HEK293 (cell line): ENCODE data around the gene ATG101.
A peak's percentile ranks its signal among the peaks of the same experiment; 100 is the strongest.

ENCODE experiments used
- CTCF ChIA-PET: fragments of 350-600 bp; formaldehyde crosslinking; extraction: SDS; loops from one replicate; lab custom pipeline; 2021; ENCODE audit warnings: antibody characterized with exemption; lab: Yijun Ruan, JAX
- POLR2A ChIA-PET: fragments of 300-600 bp; formaldehyde crosslinking; extraction: SDS; loops from one replicate; lab custom pipeline; 2020; ENCODE audit warnings: antibody characterized with exemption, inconsistent platforms; lab: Yijun Ruan, JAX
- H3K27ac ChIP-seq: fragments of 200-500 bp; sonication (Bioruptor generic); 2 replicates; pipeline ENCODE4 v1.5.1; 2014; ENCODE audit warnings: low read depth, low read length, control low read depth, inconsistent platforms; ENCODE audit errors: extremely low read depth
- H3K36me3 ChIP-seq, 2 experiments: fragments of 200-500 bp in 1 of 2; sonication (Bioruptor generic) in 1 of 2; 1 replicate in 1 of 2; 2 replicates in 1 of 2; pipeline ENCODE4 v1.5.1; 2014 to 2017; ENCODE audit warnings: inconsistent platforms in 2 of 2, low read length in 2 of 2; ENCODE audit not compliant: control insufficient read depth in 2 of 2, insufficient read depth in 1 of 2
- H3K4me1 ChIP-seq: fragments of 200-500 bp; sonication (Bioruptor generic); 2 replicates; pipeline ENCODE4 v1.5.1; 2014; ENCODE audit warnings: mild to moderate bottlenecking, low read length, inconsistent platforms; ENCODE audit not compliant: control insufficient read depth, insufficient read depth
- H3K4me3 ChIP-seq: 2 replicates; pipeline ENCODE4 v1.5.1; 2011; ENCODE audit warnings: low read depth, mild to moderate bottlenecking, control low read depth, low read length, moderate library complexity
- H3K9me3 ChIP-seq: fragments of 200-500 bp; sonication (Bioruptor generic); 2 replicates; pipeline ENCODE4 v1.5.1; 2014; ENCODE audit warnings: low read depth, low read length, inconsistent platforms; ENCODE audit not compliant: control insufficient read depth, insufficient read depth
- CTCF ChIP-seq: fragments of 450-650 bp; formaldehyde crosslinking; IDR thresholded peaks from 2 replicates; pipeline ENCODE4 v1.5.1; 2016; ENCODE audit warnings: missing biosample characterization, missing genetic modification characterization
- GLIS2 ChIP-seq: fragments of 450-650 bp; formaldehyde crosslinking; IDR thresholded peaks from 2 replicates; pipeline ENCODE4 v1.5.1; 2016; ENCODE audit warnings: missing biosample characterization, missing genetic modification characterization
- MYNN ChIP-seq: fragments of 450-650 bp; formaldehyde crosslinking; IDR thresholded peaks from 2 replicates; pipeline ENCODE4 v1.5.1; 2016; ENCODE audit warnings: missing biosample characterization, missing genetic modification characterization, borderline replicate concordance
- OVOL3 ChIP-seq: fragments of 450-650 bp; formaldehyde crosslinking; IDR thresholded peaks from 2 replicates; pipeline ENCODE4 v1.5.1; 2016; ENCODE audit warnings: missing biosample characterization, missing genetic modification characterization
- PRDM1 ChIP-seq: fragments of 450-650 bp; formaldehyde crosslinking; IDR thresholded peaks from 2 replicates; pipeline ENCODE4; 2016; ENCODE audit warnings: missing biosample characterization, missing genetic modification characterization
- SCRT1 ChIP-seq: fragments of 450-650 bp; formaldehyde crosslinking; IDR thresholded peaks from 2 replicates; pipeline ENCODE4 v1.5.1; 2016; ENCODE audit warnings: missing biosample characterization, missing genetic modification characterization, borderline replicate concordance
- SCRT2 ChIP-seq: fragments of 450-650 bp; formaldehyde crosslinking; IDR thresholded peaks from 2 replicates; pipeline ENCODE4 v1.5.1; 2016; ENCODE audit warnings: missing biosample characterization, missing genetic modification characterization
- TRIM28 ChIP-seq: IDR thresholded peaks from 2 replicates; pipeline ENCODE4 v1.6.1; 2011; ENCODE audit warnings: low read length, control low read depth, borderline replicate concordance
- WT1 ChIP-seq: fragments of 450-650 bp; formaldehyde crosslinking; IDR thresholded peaks from 2 replicates; pipeline ENCODE4 v1.5.1; 2016; ENCODE audit warnings: missing biosample characterization, missing genetic modification characterization
- ZBTB49 ChIP-seq: fragments of 450-650 bp; formaldehyde crosslinking; IDR thresholded peaks from 2 replicates; pipeline ENCODE4 v1.5.1; 2016; ENCODE audit warnings: missing biosample characterization, missing genetic modification characterization, low read depth
- ZBTB7A ChIP-seq: fragments of 450-650 bp; formaldehyde crosslinking; IDR thresholded peaks from 2 replicates; pipeline ENCODE4 v1.5.1; 2016; ENCODE audit warnings: low read depth, missing biosample characterization, missing genetic modification characterization
- ZNF184 ChIP-seq: fragments of 450-650 bp; IDR thresholded peaks from 2 replicates; pipeline ENCODE4 v1.5.1; 2018; ENCODE audit warnings: missing biosample characterization, mild to moderate bottlenecking, missing genetic modification characterization
- ZNF214 ChIP-seq: fragments of 450-650 bp; formaldehyde crosslinking; IDR thresholded peaks from 2 replicates; pipeline ENCODE4 v1.5.1; 2017; ENCODE audit warnings: missing biosample characterization, mild to moderate bottlenecking, missing genetic modification characterization, borderline replicate concordance
- ZNF341 ChIP-seq: fragments of 450-650 bp; formaldehyde crosslinking; IDR thresholded peaks from 2 replicates; pipeline ENCODE4; 2016; ENCODE audit warnings: low read depth, missing biosample characterization, missing genetic modification characterization
- ZNF366 ChIP-seq: fragments of 450-650 bp; formaldehyde crosslinking; conservative IDR thresholded peaks from 2 replicates; pipeline ENCODE4 v1.5.1; 2016; ENCODE audit warnings: missing biosample characterization, missing genetic modification characterization
- ZNF391 ChIP-seq: fragments of 450-650 bp; formaldehyde crosslinking; IDR thresholded peaks from 2 replicates; pipeline ENCODE4 v1.5.1; 2016; ENCODE audit warnings: low read depth, missing biosample characterization, missing genetic modification characterization, borderline replicate concordance
- ZNF473 ChIP-seq: fragments of 450-650 bp; formaldehyde crosslinking; IDR thresholded peaks from 2 replicates; pipeline ENCODE4 v1.5.1; 2017; ENCODE audit warnings: missing biosample characterization, missing genetic modification characterization
- ZNF530 ChIP-seq: fragments of 450-650 bp; formaldehyde crosslinking; IDR thresholded peaks from 2 replicates; pipeline ENCODE4 v1.5.1; 2016; ENCODE audit warnings: low read depth, missing biosample characterization, missing genetic modification characterization
- ZNF571 ChIP-seq: fragments of 450-650 bp; formaldehyde crosslinking; IDR thresholded peaks from 2 replicates; pipeline ENCODE4 v1.5.0; 2017; ENCODE audit warnings: missing biosample characterization, missing genetic modification characterization
- ZNF600 ChIP-seq: fragments of 450-650 bp; formaldehyde crosslinking; IDR thresholded peaks from 2 replicates; pipeline ENCODE4 v1.5.1; 2016; ENCODE audit warnings: missing biosample characterization, missing genetic modification characterization
- ZNF610 ChIP-seq: fragments of 450-650 bp; formaldehyde crosslinking; IDR thresholded peaks from 2 replicates; pipeline ENCODE4 v1.5.1; 2016; ENCODE audit warnings: missing biosample characterization, missing genetic modification characterization, borderline replicate concordance
- ZNF624 ChIP-seq: fragments of 450-650 bp; formaldehyde crosslinking; IDR thresholded peaks from 2 replicates; pipeline ENCODE4 v1.5.1; 2017; ENCODE audit warnings: missing biosample characterization, missing genetic modification characterization
- ZNF670 ChIP-seq: fragments of 450-650 bp; formaldehyde crosslinking; IDR thresholded peaks from 2 replicates; pipeline ENCODE4 v1.5.1; 2016; ENCODE audit warnings: missing biosample characterization, missing genetic modification characterization, low read depth
- ZNF692 ChIP-seq: fragments of 450-650 bp; formaldehyde crosslinking; IDR thresholded peaks from 2 replicates; pipeline ENCODE4 v1.5.1; 2016; ENCODE audit warnings: missing biosample characterization, missing genetic modification characterization
- ZNF707 ChIP-seq: fragments of 450-650 bp; formaldehyde crosslinking; IDR thresholded peaks from 2 replicates; pipeline ENCODE4 v1.5.1; 2016; ENCODE audit warnings: missing biosample characterization, missing genetic modification characterization
- ZNF777 ChIP-seq: fragments of 450-650 bp; formaldehyde crosslinking; IDR thresholded peaks from 2 replicates; pipeline ENCODE4 v1.5.1; 2017; ENCODE audit warnings: missing biosample characterization, missing genetic modification characterization, borderline replicate concordance
- ZNF830 ChIP-seq: fragments of 450-650 bp; IDR thresholded peaks from 2 replicates; pipeline ENCODE4 v1.5.0; 2018; ENCODE audit warnings: missing biosample characterization, missing genetic modification characterization, low read depth, mild to moderate bottlenecking, moderate library complexity
- TF ChIP-seq, protein P1 (sequence below): fragments of 450-650 bp; formaldehyde crosslinking; optimal IDR thresholded peaks from 2 replicates; pipeline ENCODE3; 2016; ENCODE audit warnings: missing biosample characterization, mild to moderate bottlenecking, missing genetic modification characterization
- TF ChIP-seq, protein P2 (sequence below): fragments of 450-650 bp; formaldehyde crosslinking; IDR thresholded peaks from 2 replicates; pipeline ENCODE4 v1.5.1; 2016; ENCODE audit warnings: missing biosample characterization, missing genetic modification characterization
- TF ChIP-seq, protein P3 (sequence below): fragments of 450-650 bp; formaldehyde crosslinking; IDR thresholded peaks from 2 replicates; pipeline ENCODE4 v1.5.1; 2016; ENCODE audit warnings: missing biosample characterization, missing genetic modification characterization

Gene ATG101

DNA sequence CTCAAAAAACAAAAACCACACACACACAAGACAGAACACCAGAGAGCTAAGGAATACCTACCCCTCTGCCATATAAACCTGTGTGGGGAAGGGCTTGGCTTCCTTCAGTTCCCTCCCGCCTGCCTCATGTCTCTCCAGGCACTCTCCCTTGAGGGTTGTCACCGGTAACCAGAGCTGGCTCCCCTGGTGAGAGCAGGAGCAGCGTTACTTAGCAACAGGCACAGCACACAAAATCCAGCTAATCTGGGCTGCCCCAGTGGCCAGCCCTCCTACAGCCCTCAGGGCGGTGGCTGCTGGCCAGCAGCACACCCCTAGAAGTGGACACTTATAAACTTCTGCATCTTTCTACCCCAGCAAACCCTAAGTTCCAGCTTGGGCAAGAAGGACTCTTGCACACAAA lies 40.1 kb upstream of the ATG101 start (continued):
- TF ChIP-seq ZNF341 (tag by site-specific recombination), result 0 out of 2 replicates have a peak, but pooled peaks have one; percentile 40
- no peak for TF ChIP-seq ZNF530 (tag by site-specific recombination)
- TF ChIP-seq ZNF624 (tag by site-specific recombination), result no peak
- TF ChIP-seq ZNF610, result peak; percentile 53; the same call in 1 of the 2 replicates
- no peak for TF ChIP-seq ZNF670
- peak; percentile 54 for TF ChIP-seq SCRT2
- TF ChIP-seq CTCF (tag by site-specific recombination), result no peak
- TF ChIP-seq, protein P1, sequence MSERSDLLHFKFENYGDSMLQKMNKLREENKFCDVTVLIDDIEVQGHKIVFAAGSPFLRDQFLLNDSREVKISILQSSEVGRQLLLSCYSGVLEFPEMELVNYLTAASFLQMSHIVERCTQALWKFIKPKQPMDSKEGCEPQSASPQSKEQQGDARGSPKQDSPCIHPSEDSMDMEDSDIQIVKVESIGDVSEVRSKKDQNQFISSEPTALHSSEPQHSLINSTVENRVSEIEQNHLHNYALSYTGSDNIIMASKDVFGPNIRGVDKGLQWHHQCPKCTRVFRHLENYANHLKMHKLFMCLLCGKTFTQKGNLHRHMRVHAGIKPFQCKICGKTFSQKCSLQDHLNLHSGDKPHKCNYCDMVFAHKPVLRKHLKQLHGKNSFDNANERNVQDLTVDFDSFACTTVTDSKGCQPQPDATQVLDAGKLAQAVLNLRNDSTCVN (tag by site-specific recombination), result no peak
- TF ChIP-seq MYNN, result 0 out of 2 replicates have a peak, but pooled peaks have one; percentile 50
- TF ChIP-seq ZNF184 (tag by site-specific recombination), result no peak
- TF ChIP-seq TRIM28, result no peak
- TF ChIP-seq PRDM1, result 0 out of 2 replicates have a peak, but pooled peaks have one; percentile 37
- no peak for TF ChIP-seq SCRT1 (tag by site-specific recombination)
- TF ChIP-seq ZNF777 (tag by site-specific recombination), result no peak
- TF ChIP-seq GLIS2 (tag by site-specific recombination), result peak; percentile 73
- TF ChIP-seq ZNF214 (tag by site-specific recombination), result no peak
- TF ChIP-seq OVOL3 (tag by site-specific recombination), result no peak
- no peak for TF ChIP-seq ZNF391 (tag by site-specific recombination)
- TF ChIP-seq, protein P2, sequence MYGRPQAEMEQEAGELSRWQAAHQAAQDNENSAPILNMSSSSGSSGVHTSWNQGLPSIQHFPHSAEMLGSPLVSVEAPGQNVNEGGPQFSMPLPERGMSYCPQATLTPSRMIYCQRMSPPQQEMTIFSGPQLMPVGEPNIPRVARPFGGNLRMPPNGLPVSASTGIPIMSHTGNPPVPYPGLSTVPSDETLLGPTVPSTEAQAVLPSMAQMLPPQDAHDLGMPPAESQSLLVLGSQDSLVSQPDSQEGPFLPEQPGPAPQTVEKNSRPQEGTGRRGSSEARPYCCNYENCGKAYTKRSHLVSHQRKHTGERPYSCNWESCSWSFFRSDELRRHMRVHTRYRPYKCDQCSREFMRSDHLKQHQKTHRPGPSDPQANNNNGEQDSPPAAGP, result peak; percentile 44
- no peak for TF ChIP-seq ZNF473 (tag by site-specific recombination)
- TF ChIP-seq, protein P3, sequence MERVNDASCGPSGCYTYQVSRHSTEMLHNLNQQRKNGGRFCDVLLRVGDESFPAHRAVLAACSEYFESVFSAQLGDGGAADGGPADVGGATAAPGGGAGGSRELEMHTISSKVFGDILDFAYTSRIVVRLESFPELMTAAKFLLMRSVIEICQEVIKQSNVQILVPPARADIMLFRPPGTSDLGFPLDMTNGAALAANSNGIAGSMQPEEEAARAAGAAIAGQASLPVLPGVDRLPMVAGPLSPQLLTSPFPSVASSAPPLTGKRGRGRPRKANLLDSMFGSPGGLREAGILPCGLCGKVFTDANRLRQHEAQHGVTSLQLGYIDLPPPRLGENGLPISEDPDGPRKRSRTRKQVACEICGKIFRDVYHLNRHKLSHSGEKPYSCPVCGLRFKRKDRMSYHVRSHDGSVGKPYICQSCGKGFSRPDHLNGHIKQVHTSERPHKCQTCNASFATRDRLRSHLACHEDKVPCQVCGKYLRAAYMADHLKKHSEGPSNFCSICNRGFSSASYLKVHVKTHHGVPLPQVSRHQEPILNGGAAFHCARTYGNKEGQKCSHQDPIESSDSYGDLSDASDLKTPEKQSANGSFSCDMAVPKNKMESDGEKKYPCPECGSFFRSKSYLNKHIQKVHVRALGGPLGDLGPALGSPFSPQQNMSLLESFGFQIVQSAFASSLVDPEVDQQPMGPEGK (tag by site-specific recombination), result peak; percentile 45

- no peak overlapping the region for H3K4me3 ChIP-seq
- no peak overlapping the region for H3K27ac ChIP-seq
- H3K4me1 ChIP-seq, result peaks cover 10% of the 10 kb centered on the region
- POLR2A ChIA-PET, result interaction anchor here (0.6 to 2.1 kb wide), 7 partner anchors 11 to 793 kb away, joined by 3 to 16 read pairs (median 4); partner anchors contain the start of genes ATG101, NR4A1 and TAMALIN
- H3K9me3 ChIP-seq, result no peaks in the 10 kb centered on the region
- H3K36me3 ChIP-seq, result no peaks in the 10 kb centered on the region
- CTCF ChIA-PET, result interaction anchor here (0.8 to 16.1 kb wide), 7 partner anchors 10 to 90 kb away, joined by 3 to 794 read pairs (median 7); partner anchors contain the start of genes ATG101 and SMIM41
- no peak for TF ChIP-seq ZNF707
- no peak for TF ChIP-seq ZNF600
- no peak for TF ChIP-seq ZBTB49
- TF ChIP-seq ZBTB7A (tag by site-specific recombination), result 0 out of 2 replicates have a peak, but pooled peaks have one; percentile 14
- no peak for TF ChIP-seq ZNF692 (tag by site-specific recombination)
- no peak for TF ChIP-seq ZNF571 (tag by site-specific recombination)
- TF ChIP-seq WT1 (tag by site-specific recombination), result no peak
- TF ChIP-seq ZNF830 (tag by site-specific recombination), result no peak
- peak; percentile 73 for TF ChIP-seq ZNF366 (tag by site-specific recombination)
Measured at GRCh38 chr12:52032446-52032803, 37.4 kb upstream of the ATG101 start.
